ENCODE data around the gene NUDT15.
"Not testable (repeated sequence)": the region's sequence is repeated elsewhere in the genome, so short reads cannot be mapped to it uniquely, and the experiment has no call there.

Gene NUDT15

GRCh38 chr13:48014359-48014758 is 23.2 kb upstream of the NUDT15 start:
- FAIRE-seq (no peak), DNase-seq (ENCODE audit: insufficient read length, low spot score) (no peak)
- TF ChIP-seq POLR2A (IDR thresholded peaks at IDR 0.05; ENCODE audit: low read depth, low read length) = no peak

DNA sequence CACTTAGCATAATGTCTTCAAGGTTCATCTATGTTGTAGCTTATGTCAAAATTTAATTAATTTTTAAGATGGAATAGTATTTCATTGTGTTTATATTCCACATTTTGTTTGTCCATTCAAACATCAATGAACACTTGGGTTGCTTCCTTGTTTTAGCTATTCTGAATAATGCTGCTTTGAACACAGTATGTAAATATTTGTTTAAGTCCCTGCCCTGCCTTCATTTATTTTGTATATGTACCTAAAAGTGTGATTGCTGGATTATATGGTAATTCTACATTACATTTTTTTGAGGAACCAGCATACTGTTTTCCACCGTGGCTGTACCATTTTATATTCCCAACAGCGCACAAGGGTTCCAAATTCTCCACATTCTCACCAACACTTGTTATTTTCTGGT is 18.9 kb upstream of the NUDT15 start:
- no peak for DNase-seq (ENCODE audit: insufficient read length, low spot score)
- FAIRE-seq = no peak
- no peak for TF ChIP-seq POLR2A (IDR thresholded peaks at IDR 0.05; ENCODE audit: low read depth, low read length)

DNA sequence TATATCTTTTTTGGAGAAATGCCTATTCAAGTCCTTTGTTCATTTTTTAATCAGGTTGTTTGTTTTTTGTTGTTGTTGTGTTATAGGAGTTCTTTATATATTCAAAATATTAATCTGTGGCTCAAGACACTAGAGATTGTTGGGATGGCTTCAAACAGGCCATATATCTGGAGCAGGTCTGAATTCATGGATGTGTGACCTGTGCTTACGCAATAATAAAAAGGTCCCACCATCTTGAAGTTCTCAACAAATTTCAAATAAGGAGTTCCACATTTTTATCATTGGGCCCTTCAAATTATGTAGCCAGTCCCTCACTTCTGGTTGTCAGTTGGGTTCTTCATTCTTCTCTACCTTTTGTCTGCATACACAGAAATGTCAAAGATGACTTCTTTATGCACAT is 17.7 kb upstream of the NUDT15 start:
- no peak for DNase-seq (ENCODE audit: insufficient read length, low spot score)
- TF ChIP-seq POLR2A (IDR thresholded peaks at IDR 0.05; ENCODE audit: low read depth, low read length) = no peak
- no peak for FAIRE-seq

GRCh38 chr13:48028066-48028465 is 9.5 kb upstream of the NUDT15 start:
- FAIRE-seq = no peak
- no peak for DNase-seq (ENCODE audit: insufficient read length, low spot score)
- no peak for TF ChIP-seq POLR2A (IDR thresholded peaks at IDR 0.05; ENCODE audit: low read depth, low read length)

GRCh38 chr13:48029859-48030258 is 7.7 kb upstream of the NUDT15 start:
- no peak for DNase-seq (ENCODE audit: insufficient read length, low spot score)
- FAIRE-seq = no peak
- TF ChIP-seq POLR2A (IDR thresholded peaks at IDR 0.05; ENCODE audit: low read depth, low read length) = no peak

GRCh38 chr13:48038761-48039160 is 1.2 kb downstream of the NUDT15 start:
- no peak for TF ChIP-seq POLR2A (IDR thresholded peaks at IDR 0.05; ENCODE audit: low read depth, low read length)
- no peak for DNase-seq (ENCODE audit: insufficient read length, low spot score)

DNA sequence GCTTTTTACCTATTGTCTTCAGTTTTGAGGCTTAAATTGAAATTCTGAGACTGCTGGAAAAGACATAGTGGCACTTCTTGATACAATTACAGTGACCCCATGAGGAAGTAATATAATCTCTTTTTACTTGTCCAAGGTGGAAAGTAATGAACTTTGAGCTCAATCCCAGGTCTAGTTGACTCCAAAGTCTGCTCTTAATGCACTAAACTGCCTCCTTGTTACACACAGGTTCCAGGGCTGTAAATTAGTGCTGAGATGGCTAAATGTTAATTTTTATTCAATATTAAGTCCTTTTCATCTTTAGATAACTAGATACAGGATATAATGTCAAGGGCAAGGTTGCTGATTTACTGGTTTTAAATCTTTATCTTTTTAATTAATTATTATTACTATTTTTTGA is 2.5 kb downstream of the NUDT15 start:
- no peak for DNase-seq (ENCODE audit: insufficient read length, low spot score)
- TF ChIP-seq POLR2A (IDR thresholded peaks at IDR 0.05; ENCODE audit: low read depth, low read length) = no peak
- FAIRE-seq = no peak

More at GRCh38 chr13:48038761-48039160, 1.2 kb downstream of the NUDT15 start:
- no peak for FAIRE-seq

DNA sequence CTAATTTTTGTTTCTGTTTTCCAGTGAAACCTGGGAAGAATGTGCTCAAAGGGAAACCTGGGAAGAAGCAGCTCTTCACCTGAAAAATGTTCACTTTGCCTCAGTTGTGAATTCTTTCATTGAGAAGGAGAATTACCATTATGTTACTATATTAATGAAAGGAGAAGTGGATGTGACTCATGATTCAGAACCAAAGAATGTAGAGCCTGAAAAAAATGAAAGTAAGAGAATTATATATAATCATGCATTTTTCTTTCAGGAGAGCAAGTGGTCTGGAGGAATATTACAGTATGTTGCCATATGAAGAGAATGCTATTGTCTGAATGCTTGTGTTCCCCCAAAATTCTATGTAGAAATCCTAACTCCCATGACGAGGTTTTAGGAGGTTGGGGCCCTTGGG is 3.4 kb downstream of the NUDT15 start:
- no peak for TF ChIP-seq POLR2A (IDR thresholded peaks at IDR 0.05; ENCODE audit: low read depth, low read length)
- DNase-seq (ENCODE audit: insufficient read length, low spot score) (no peak), FAIRE-seq (no peak)

GRCh38 chr13:48042894-48043293 is 5.4 kb downstream of the NUDT15 start:
- TF ChIP-seq POLR2A (IDR thresholded peaks at IDR 0.05; ENCODE audit: low read depth, low read length) = no peak

GRCh38 chr13:48043789-48044503 is 6.4 kb downstream of the NUDT15 start:
- no peak for FAIRE-seq
- no peak for TF ChIP-seq POLR2A (IDR thresholded peaks at IDR 0.05; ENCODE audit: low read depth, low read length)
- DNase-seq (ENCODE audit: insufficient read length, low spot score) = no peak

More at GRCh38 chr13:48042894-48043293, 5.4 kb downstream of the NUDT15 start:
- DNase-seq (ENCODE audit: insufficient read length, low spot score) (no peak), FAIRE-seq (no peak)

DNA sequence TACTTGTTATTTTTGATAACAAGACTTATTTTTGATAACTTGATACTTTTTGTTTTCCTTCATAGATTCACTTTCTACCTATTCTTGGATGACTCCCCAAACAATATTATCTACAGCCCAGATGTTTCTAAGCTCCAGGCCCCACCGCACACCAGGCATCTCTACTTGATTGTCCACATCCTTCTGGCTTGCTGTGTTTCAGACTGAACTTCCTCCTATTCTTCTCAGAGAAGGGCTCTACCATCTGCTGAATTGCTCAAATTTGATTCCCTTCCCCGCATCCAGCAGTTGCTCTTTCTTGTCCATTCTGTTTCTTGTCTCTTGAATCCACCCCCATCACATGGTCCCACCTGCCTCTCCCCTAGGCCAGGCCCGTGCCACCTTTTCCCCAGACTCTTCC is 13.0 kb downstream of the NUDT15 start:
- TF ChIP-seq POLR2A (IDR thresholded peaks at IDR 0.05; ENCODE audit: low read depth, low read length) = no peak
- no peak for FAIRE-seq
- no peak for DNase-seq (ENCODE audit: insufficient read length, low spot score)

DNA sequence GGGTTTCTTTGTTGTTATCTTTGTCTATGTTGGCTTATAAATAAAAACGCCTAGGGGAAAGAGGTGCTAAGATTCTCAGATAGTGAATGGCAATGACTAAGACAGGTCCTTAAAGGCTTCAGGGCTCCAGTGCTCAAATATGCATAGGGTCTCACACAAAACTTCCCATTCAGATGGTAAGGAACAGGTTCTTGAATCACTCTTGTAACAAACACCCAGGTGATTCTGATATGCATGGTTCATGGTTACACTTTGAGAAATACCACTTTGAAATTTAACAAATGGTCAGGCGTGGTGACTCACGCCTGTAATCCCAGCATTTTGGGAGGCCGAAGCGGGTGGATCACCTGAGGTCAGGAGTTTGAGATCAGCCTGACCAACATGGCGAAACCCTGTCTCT is 17.1 kb downstream of the NUDT15 start:
- FAIRE-seq = no peak
- no peak for TF ChIP-seq POLR2A (IDR thresholded peaks at IDR 0.05; ENCODE audit: low read depth, low read length)

GRCh38 chr13:48055712-48056111 is 18.2 kb downstream of the NUDT15 start:
- no peak for FAIRE-seq
- TF ChIP-seq POLR2A (IDR thresholded peaks at IDR 0.05; ENCODE audit: low read depth, low read length) = no peak
- no peak for DNase-seq (ENCODE audit: insufficient read length, low spot score)

More for the DNA sequence above, 17.1 kb downstream of the NUDT15 start:
- no peak for DNase-seq (ENCODE audit: insufficient read length, low spot score)

GRCh38 chr13:48058536-48058935 is 21.0 kb downstream of the NUDT15 start:
- DNase-seq (ENCODE audit: insufficient read length, low spot score); FAIRE-seq: not testable (repeated sequence)

- not testable (repeated sequence) for FAIRE-seq; DNase-seq (ENCODE audit: insufficient read length, low spot score)
Measured at GRCh38 chr13:48059951-48060350, 22.4 kb downstream of the NUDT15 start.

All from H54 (cell line).